T-helper 2 cell treated with Interferon-gamma antibody and Interleukin-4, amounts not matched to agents 100 ng/mL and 5 ng/mL, for 36 hours (primary cell): ENCODE results near the gene GSK3B. TPM values are rescaled to one million over a fixed set of nuclear protein-coding genes. Genes with fewer than 3 reads are reported as not detected.
"Not testable (repeated sequence)": the region's sequence is repeated elsewhere in the genome, so short reads cannot be mapped to it uniquely, and the experiment has no call there.

Experiments used
- intact Hi-C: fragments of 100-400 bp; cut with micrococcal nuclease; formaldehyde crosslinking; loops from one replicate; pipeline ENCODE4 v1.15.1; 2023
- total RNA-seq: library from RNA; stranded (reverse); gene quantifications from 2 replicates; pipeline ENCODE4 v1.2.3, GENCODE V29; 2022

The GSK3B gene
- total RNA-seq, 1 donor from 2014 or later, result 40.8 TPM

- intact Hi-C loops, result no loop called here
Measured at GRCh38 chr3:120057626-120058025, 36.6 kb downstream of the GSK3B start.

DNA sequence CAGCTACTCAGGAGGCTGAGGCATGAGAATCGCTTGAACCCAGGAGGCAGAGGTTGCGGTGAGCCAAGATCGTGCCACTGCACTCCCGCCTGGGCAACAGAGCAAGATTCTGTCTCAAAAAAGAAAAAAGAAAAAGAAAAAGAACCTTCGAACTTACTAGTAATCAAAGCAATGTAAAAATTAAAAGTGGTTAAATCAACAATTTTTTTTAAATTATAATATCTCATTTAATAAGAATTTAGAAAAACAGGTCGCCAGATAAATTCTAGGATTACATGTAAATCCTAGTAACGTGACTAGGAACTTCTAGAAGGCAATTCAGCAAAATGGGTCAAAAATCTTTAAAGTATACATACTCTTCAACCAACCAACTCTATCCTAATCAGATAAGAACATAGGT lies 37.2 kb downstream of the GSK3B start:
- intact Hi-C loops, result no loop called here

DNA sequence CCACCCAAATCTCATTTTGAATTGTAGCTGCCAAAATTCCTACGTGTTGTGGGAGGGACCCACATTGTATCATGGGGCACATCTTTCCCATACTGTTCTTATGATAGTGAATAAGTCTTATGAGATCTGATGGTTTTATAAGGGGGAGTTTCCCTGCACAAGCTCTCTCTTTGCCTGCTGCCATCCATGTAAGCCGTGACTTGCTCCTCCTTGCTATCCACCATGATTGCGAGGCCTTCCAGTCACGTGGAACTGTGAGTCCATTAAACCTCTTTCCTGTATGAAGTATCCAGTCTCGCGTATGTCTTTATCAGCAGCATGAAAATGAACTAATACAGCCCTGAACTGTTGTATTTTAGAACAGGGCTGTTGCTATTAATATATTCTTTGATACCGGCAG lies 40.6 kb downstream of the GSK3B start:
- intact Hi-C loops, result not testable (repeated sequence)

DNA sequence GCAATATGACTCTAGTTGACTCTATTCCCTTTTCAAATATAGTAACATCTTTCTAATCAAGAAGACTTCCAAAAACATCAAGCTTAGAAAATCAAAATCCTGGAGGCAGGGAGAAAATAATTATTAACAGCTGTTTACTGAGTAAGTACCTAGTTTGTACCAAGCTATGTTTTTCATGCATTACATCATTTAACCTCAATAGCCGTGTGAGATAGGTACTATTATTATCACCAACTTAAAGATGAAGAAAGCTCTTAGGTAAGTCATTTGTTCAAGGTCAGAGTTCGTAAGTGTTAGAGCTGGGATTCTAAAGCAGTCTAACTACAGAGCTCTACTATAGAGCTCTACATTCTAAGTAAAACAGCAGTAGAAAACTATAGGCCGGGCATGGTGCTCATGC lies 41.6 kb downstream of the GSK3B start:
- intact Hi-C loops, result no loop called here

GRCh38 chr3:120052225-120052624 lies 42.0 kb downstream of the GSK3B start:
- intact Hi-C loops, result no loop called here

- intact Hi-C loops, result not testable (repeated sequence)
Measured at GRCh38 chr3:120051570-120051969, 42.7 kb downstream of the GSK3B start.

DNA sequence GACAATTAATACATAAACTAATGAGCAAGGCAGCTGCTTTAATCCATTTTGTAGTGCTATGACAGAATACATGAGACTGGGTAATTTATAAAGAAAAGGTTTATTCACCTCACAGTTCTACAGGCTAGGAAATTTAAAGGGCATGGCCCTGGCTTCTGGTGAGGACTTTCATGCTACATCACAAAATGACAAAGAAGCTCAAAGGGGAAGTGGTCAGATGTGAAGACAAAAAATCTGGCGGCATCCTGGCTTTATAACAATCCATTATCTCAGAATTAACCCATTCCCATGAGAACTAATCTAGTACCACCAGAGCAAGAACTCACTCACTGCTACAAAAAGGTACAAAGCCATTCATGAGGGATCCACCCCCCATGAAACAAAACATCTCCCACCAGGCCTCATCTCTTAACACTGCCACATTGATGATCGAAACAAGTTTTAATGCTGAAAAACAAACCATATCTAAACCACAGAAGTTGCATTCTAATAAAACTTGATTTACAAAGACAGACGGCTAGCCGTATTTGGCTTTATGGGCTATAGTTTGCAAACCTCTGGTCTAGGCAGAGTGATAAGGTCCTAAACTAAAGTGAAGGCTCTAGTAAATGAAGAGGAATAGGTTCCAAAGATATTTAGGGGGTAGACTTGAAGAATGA lies 44.2 kb downstream of the GSK3B start:
- intact Hi-C loops, result no loop called here

DNA sequence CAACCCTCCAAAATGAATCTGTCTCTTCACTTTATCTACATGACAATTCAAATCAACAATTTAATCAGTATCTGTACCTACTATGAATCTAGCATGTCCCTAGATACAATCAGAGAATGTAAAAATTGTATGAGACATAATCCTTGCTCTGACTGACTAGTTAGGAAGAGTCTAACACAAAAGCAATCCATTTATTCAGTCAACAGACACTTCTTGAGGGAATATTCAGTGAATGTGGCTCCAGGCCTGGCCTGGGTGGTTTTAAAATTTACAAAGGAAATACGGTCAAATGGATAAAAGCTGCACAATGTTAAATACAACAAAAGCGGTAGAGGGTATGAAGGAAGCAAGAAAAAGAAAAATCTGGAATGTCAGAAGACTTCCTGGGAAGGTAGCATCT lies 45.2 kb downstream of the GSK3B start:
- intact Hi-C loops, result no loop called here

GRCh38 chr3:120048355-120049041 lies 45.7 kb downstream of the GSK3B start:
- intact Hi-C loops, result no loop called here

DNA sequence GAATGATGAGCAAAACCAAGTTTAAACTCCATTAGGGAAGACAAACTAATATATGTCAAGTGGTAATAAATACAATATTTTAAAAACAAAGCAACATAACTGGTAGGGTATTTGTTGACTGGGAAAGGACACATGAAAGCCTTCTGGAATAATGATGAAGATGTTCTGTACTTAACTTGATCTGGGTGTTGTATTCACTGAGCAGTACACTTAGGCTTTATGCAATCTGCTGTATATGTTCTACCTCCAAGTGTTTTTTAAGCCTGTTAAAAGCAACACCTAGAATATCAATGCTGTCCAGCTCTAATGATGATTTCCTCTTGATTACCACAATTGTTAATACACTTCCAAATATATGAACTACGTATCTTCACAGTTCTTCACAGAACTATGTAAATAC lies 46.6 kb downstream of the GSK3B start:
- intact Hi-C loops, result no loop called here

DNA sequence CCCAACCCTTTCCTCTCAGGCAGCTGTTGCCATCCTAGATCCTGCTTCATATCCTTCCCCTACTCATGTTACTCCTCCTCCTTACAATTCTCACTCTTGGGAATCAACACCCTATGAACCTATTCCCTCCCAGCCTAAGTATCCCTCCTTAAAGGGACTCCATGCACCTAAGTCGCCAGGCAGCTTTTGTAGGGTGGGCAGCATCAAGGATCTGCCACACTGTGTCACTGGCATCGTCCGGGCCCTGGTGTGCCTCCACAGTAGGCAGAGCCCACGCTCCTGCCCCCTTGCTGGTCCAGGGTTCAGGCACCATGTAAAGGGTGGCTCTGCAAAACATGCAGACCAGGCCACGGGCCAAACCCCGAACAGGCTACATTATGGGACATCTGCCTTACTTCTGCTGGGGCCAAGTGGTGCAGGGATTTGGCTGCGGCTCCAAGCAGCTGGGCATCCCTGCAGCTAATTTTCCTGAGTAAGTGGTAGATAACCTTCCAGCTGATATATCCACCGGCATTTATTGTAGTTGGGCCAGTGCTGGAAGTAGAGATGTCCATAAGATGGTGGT lies 53.4 kb downstream of the GSK3B start:
- intact Hi-C loops, result no loop called here

DNA sequence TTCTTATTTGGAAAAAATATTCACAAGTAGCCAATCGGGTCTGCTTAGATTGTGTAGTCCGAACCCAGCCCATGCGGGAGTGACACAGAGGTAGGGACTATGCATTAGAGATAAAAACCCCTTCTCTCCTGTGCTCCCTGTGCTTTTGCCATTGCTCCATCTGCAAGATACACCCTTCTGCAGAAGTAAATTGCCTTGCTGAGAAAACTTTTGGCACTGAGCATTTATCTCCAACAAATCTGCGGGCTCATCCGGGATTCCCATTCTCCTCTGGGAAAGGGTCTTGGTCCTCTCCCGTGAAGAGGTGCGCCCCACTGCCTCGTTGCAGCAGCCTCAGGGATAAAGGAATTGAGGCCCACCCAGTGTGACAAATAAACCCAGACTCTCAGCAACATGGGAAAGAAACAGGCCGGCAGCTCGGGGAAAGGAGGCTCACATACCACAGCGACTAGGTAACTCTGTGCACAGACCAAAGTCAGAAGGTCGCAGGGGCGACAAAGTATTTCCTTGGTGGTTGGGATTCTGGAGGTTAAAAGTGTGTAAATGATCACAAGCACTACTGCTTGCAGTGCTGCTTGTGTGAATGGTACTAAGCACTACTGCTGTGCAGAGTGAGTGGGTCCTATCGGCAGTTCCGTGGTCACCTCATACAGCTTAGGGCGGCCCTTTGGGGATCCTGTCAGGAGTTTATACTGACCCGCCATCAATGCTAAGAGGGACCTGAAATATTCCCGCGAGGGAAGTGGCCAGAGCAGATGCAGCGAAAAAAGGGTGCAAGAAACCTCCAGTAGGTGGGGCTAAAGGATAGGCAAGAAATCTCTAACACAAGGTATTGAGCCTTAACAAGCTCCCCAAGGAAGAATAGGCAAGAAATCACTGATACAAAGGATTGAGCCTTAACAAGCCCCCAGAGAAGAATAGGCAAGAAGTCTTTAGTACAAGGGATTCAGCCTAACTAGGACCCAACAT lies 54.3 kb downstream of the GSK3B start:
- intact Hi-C loops, result no loop called here

GRCh38 chr3:120033596-120033995 lies 60.7 kb downstream of the GSK3B start:
- intact Hi-C loops, result no loop called here

DNA sequence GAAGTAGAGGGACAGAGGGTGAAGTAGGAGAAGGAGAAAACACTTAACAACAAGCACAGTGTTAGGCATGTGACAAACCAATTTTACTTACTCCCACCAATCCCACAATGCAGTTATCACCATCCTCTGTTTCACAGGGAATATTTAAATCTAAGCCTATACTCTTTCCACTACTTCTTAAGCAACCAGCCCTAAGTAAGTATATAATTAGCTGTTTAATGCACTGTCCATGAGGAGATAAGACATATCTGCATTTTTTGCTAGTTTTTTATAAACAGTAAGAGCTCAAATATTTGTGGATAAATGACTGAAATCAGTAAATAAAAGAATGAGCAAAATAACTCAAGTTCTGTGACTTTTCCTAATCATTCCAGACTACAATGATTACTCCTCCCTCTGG lies 62.7 kb downstream of the GSK3B start:
- intact Hi-C loops, result no loop called here

DNA sequence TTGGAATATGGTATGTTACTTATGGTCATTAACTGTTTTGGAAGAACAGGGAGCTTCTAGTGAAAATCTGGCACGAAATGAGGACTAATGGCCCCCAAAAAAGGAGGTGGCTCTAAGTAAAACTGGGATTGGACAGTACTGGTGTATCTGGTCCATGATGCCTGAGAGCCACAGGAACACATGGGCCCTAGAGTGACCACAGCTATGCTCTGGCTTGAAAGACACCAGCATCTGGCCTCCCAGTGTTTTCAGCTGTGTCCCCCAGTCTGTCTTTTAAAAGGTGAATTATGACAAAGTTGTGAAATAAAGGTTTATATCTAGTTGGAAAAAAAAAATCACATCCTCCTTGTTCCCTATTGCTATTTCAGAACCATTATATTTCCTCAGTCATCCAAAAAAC lies 64.5 kb downstream of the GSK3B start:
- intact Hi-C loops, result no loop called here

- intact Hi-C loops, result no loop called here
Measured at GRCh38 chr3:120028271-120029047, 65.8 kb downstream of the GSK3B start.

GRCh38 chr3:120027226-120027625 lies 67.0 kb downstream of the GSK3B start:
- intact Hi-C loops, result no loop called here

GRCh38 chr3:120025520-120025919 lies 68.7 kb downstream of the GSK3B start:
- intact Hi-C loops, result no loop called here

DNA sequence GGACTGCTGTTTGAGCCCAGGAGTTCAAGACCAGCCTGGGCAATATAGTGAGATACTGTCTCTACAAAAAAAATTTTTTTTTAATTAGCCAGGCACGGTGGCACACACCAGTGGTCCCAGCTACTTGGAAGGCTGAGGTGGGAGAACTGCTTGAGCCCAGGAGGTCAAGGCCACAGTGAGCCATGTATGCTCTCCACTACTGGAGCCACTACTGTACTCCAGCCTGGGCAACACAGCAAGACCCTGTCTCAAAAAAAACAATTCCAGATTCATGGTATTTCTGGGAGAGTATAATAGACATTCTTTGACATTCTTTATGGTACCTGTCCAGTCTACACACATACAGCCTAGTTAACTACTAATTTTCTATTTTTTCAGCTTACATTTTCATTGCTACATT lies 70.1 kb downstream of the GSK3B start:
- intact Hi-C loops, result no loop called here

GRCh38 chr3:120022729-120023128 lies 71.5 kb downstream of the GSK3B start:
- intact Hi-C loops, result no loop called here

- intact Hi-C loops, result no loop called here
Measured at GRCh38 chr3:120021523-120021922, 72.7 kb downstream of the GSK3B start.
